Germinal center (tissue), 1 donor: ENCODE results near the gene KCNK7.

Source experiments
- DNase-seq: peaks from one replicate; pipeline ENCODE4 v3.0.0; 2012; ENCODE audit warnings: mixed read lengths, low spot score

The KCNK7 gene

GRCh38 chr11:65557280-65558001 is 38.2 kb downstream of the KCNK7 start:
- no peak for DNase-seq

GRCh38 chr11:65556470-65557279 is 38.9 kb downstream of the KCNK7 start:
- DNase-seq = no peak

DNA sequence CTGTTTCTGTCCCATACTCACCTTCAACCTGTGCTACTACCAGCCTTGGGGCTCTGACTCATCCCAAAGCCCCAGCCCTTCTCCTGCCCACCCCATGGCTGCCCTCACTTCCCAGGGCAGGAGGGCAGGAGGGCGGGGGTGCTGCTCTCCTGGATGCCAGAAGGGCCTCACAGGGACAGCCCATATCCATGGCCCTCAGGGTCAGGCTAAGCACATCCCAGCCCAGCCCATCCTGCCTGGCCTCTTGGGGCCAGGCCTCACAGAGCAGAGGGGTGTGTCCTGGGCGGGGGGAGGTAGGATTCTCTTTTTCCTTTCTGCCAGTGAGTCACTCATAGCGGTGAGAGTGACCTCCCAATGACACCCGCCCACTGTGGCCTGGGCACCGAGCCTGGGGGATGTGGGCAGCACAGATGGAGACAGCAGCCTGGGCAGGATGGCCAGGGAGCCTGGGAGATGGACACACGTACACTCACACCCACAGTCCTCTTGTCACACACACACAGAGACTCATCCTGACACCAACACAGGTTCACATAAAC is 39.8 kb downstream of the KCNK7 start:
- DNase-seq = no peak

GRCh38 chr11:65554842-65555430 is 40.7 kb downstream of the KCNK7 start:
- no peak for DNase-seq

- no peak for DNase-seq
Observed at GRCh38 chr11:65554057-65554818, 41.4 kb downstream of the KCNK7 start.

DNA sequence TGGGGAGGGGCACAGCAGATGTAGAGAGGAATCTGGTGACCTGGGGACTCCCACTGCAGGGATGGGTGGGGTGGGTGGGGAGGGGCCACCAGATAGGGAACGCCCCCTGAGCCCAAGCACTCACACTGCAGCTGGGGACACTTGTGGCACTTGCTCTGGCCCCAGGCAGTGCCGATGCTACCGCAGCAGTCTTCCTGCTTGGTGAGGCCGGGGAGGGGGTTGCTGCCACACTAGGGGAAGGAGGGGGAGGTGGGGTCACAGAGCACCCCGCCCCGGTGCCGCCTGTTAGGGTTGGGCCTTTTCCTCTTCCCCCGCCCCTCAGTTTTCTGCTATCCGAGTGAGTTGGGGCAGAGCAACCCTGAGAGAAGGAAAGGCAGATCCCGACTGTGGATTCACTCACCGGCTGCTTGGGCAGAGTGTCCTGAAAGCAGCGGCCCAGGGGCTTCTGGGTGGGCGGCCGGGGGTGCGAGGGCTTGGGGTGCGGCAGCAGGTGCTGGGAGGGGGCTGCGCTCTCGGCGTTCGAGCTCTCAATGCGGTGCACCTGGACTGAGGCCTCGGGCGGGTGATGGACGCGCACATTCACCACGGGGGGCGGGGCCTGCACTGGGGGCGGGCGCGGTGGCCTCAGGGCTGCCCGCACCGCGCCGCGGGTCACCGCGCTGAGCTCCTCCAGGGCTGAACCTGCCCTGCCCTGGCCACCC is 42.1 kb downstream of the KCNK7 start:
- DNase-seq = no peak

DNA sequence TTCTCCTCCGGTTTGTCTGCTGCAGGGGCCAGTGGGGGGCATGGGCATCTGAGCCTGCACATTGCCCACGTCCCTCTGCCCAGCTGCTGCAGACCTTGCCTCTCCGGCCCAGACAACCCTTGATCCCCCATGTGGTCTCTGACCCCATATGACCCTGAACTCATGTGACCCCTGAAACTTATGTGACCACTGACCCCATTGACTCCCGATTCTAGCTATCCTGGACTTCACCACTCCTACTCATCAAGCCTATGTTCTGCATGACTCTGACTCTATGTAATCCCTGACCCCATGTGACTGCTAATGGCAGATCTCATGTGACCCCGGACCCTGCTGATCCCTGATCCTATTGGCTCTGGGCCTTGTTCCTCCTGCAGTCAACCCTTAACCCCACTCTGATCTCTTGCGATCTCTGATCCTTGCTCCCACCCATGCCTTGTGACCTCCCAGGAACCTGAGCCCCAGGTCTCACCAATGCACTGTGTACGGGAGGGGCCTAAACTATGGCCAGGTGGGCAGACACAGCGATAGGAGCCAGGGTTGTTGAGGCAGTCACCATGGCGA is 43.1 kb downstream of the KCNK7 start:
- DNase-seq = no peak

DNA sequence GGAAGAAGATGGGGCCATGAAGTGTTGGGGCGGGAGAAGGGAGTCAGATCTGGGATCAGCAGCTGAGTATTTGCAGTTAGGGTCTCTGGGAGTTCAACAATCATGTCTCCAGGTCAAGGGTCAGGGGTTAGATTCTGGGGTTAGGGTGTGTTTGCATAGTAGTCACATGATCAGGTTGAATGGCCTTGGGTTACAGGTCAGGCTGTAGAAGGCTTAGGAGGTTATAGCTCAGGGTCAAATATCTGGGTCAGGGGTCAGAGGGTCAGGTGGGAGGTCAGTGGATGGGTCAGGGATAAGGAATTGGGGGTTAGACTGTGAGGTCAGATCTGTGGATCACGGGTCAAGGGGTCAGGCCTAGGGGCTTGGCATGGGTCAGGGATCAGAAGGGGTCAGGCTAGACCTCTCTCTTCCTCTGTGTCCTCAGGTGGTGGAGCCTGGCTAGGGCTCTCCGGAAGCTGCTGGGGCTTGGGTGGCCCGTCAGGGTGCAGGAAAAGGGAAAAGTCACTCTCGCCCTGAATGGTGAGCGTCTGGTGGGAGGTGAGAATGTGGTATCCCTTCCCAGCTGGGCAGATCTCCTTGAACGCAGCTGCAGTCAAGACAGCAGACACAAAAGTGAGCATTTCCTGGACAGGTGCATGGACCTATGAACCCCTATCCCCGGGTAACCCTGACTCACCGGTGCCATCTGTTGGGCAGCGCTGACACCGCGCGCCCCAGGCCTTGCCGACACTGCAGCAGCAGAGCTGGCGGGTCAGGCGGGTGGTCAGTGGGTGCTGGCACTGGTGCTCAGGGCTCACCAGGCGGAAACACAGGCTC is 43.8 kb downstream of the KCNK7 start:
- peak; percentile 69 for DNase-seq

- DNase-seq = no peak
Observed at GRCh38 chr11:65549096-65549495, 46.5 kb downstream of the KCNK7 start.

- no peak for DNase-seq
Observed at GRCh38 chr11:65548395-65548794, 47.2 kb downstream of the KCNK7 start.

GRCh38 chr11:65547446-65548125 is 48.0 kb downstream of the KCNK7 start:
- DNase-seq = no peak

- DNase-seq = peak; percentile 97
Observed at GRCh38 chr11:65546217-65546958, 49.2 kb downstream of the KCNK7 start.

GRCh38 chr11:65545853-65546216 is 49.8 kb downstream of the KCNK7 start:
- no peak for DNase-seq
